ENCODE results near the gene NELFA.

- TF ChIP-seq POLR2A (IDR thresholded peaks at IDR 0.05) (no peak), CTCF (IDR thresholded peaks at IDR 0.05) (no peak)
These were observed 68.9 kb downstream of the NELFA start for GRCh38 chr4:1939664-1940509.

All from heart left ventricle (tissue), 13 donors.